Natural killer cell (primary cell): ENCODE data around the gene OR7C1. TPM values are rescaled to one million over a fixed set of nuclear protein-coding genes. Genes with fewer than 3 reads are reported as not detected.

Source experiments
- ATAC-seq, 3 donors: fragments of 150-1000 bp in 2 of 3; fragments of 200-7000 bp in 1 of 3; cut with Tn5 transposase; 1 replicate in 1 of 3; 2 replicates in 2 of 3; pipeline ENCODE4 v1.10.0; 2021; ENCODE audit warnings: mild to moderate bottlenecking in 2 of 3, moderate library complexity in 2 of 3
- DNase-seq, 2 donors: peaks; one replicate each; pipeline versions ENCODE4 v3.0.0 to v3.0.0-alpha.2; 2013 to 2021; ENCODE audit warnings: mixed read lengths in 1 of 2
- H3K27ac ChIP-seq: one replicate; pipeline ENCODE4 v1.5.1; 2013; ENCODE audit warnings: mild to moderate bottlenecking, low read length
- H3K27me3 ChIP-seq: one replicate; pipeline ENCODE4 v1.6.1; 2013; ENCODE audit warnings: low read length; ENCODE audit not compliant: control insufficient read depth, insufficient read depth
- H3K36me3 ChIP-seq: one replicate; pipeline ENCODE4 v1.6.1; 2013; ENCODE audit warnings: low read length; ENCODE audit not compliant: control insufficient read depth, insufficient read depth
- H3K4me1 ChIP-seq: one replicate; pipeline ENCODE4 v1.6.1; 2013; ENCODE audit warnings: low read length; ENCODE audit not compliant: control insufficient read depth, insufficient read depth
- H3K4me3 ChIP-seq: one replicate; pipeline ENCODE4 v1.5.1; 2013; ENCODE audit warnings: low read length
- H3K9me3 ChIP-seq: one replicate; pipeline ENCODE4 v1.6.1; 2013; ENCODE audit warnings: low read length; ENCODE audit not compliant: control insufficient read depth, insufficient read depth
- H3K27ac Mint-ChIP-seq, 2 donors: one replicate each; pipeline ENCODE4 v1.8.0; 2022; ENCODE audit warnings: mild to moderate bottlenecking in 2 of 2, mixed read lengths in 2 of 2, moderate library complexity in 1 of 2
- H3K27me3 Mint-ChIP-seq, 2 donors: one replicate each; pipeline ENCODE4 v1.8.0; 2022; ENCODE audit warnings: low read depth in 2 of 2, mixed read lengths in 2 of 2
- H3K36me3 Mint-ChIP-seq: one replicate; pipeline ENCODE4 v1.8.0; 2022; ENCODE audit warnings: mixed read lengths
- H3K4me1 Mint-ChIP-seq, 2 donors: one replicate each; pipeline ENCODE4 v1.8.0; 2022; ENCODE audit warnings: mixed read lengths in 2 of 2
- H3K4me3 Mint-ChIP-seq: one replicate; pipeline ENCODE4 v1.8.0; 2022; ENCODE audit warnings: mild to moderate bottlenecking, moderate library complexity, mixed read lengths
- H3K9me3 Mint-ChIP-seq, 2 donors: one replicate each; pipeline ENCODE4 v1.8.0; 2022; ENCODE audit warnings: mixed read lengths in 2 of 2
- CTCF ChIP-seq: fragments of 200-600 bp; IDR thresholded peaks from one replicate; pipeline ENCODE4 v1.8.0; 2022; ENCODE audit warnings: antibody characterized with exemption
- WGBS: methylation state at CpG from one replicate; pipeline ENCODE4 v1.1.7; 2013; ENCODE audit warnings: missing lambda C conversion rate; ENCODE audit not compliant: insufficient coverage; 5-methylcytosine and 5-hydroxymethylcytosine counted together
- intact Hi-C: fragments of 100-400 bp; cut with micrococcal nuclease; formaldehyde crosslinking; loops from one replicate; pipeline ENCODE4 v1.14.2; 2022
- total RNA-seq, 4 donors: library from RNA; stranded (reverse); fragments of 120-200 nt in 1 of 4; gene quantifications; one replicate each; pipeline versions ENCODE4 v1.2.3 to v1.2.4, GENCODE V29; 2013 to 2022

Gene OR7C1
- total RNA-seq, 3 donors from 2014 or later (not counting 1 experiment from before 2014, with no cell fraction given), result not detected

GRCh38 chr19:14772995-14773394, 62.0 kb downstream of the OR7C1 start:
- no peak for TF ChIP-seq CTCF
- no peaks in the 10 kb centered on the region for H3K9me3 ChIP-seq
- peaks cover 7% of the 10 kb centered on the region for H3K27me3 ChIP-seq
- H3K4me3 ChIP-seq, result no peak overlapping the region
- no peak overlapping the region for H3K27ac Mint-ChIP-seq
- H3K4me1 ChIP-seq, result peaks cover 23% of the 10 kb centered on the region
- peaks cover 7 to 20% of the 10 kb centered on the region in 2 donors for H3K4me1 Mint-ChIP-seq
- WGBS, result 97% methylated on average over 2 of the region's 7 CpGs
- no peak for ATAC-seq
- intact Hi-C loops, result no loop called here
- H3K36me3 Mint-ChIP-seq, result no peaks in the 10 kb centered on the region
- no peak overlapping the region for H3K4me3 Mint-ChIP-seq
- no peak for DNase-seq
- H3K9me3 Mint-ChIP-seq, result no peaks in the 10 kb centered on the region
- peaks cover 14 to 19% of the 10 kb centered on the region in 2 donors for H3K27me3 Mint-ChIP-seq
- H3K36me3 ChIP-seq, result no peaks in the 10 kb centered on the region
- no peak overlapping the region for H3K27ac ChIP-seq

- H3K27ac Mint-ChIP-seq, result no peak overlapping the region
- Histone ChIP-seq H3K27me3 (peaks cover 7% of the 10 kb centered on the region), H3K27ac (no peak overlapping the region), H3K9me3 (no peaks in the 10 kb centered on the region), H3K4me1 (peaks cover 23% of the 10 kb centered on the region), H3K4me3 (no peak overlapping the region), H3K36me3 (no peaks in the 10 kb centered on the region)
- no peak overlapping the region for H3K4me3 Mint-ChIP-seq
- no peak for DNase-seq
- no peak for ATAC-seq
- no peak for TF ChIP-seq CTCF
- WGBS, result 94% methylated on average over 8 of the region's 8 CpGs
- peaks cover 7 to 20% of the 10 kb centered on the region in 2 donors for H3K4me1 Mint-ChIP-seq
- no peaks in the 10 kb centered on the region for H3K9me3 Mint-ChIP-seq
- no peaks in the 10 kb centered on the region for H3K36me3 Mint-ChIP-seq
- H3K27me3 Mint-ChIP-seq, result peaks cover 8 to 18% of the 10 kb centered on the region in 2 donors
- intact Hi-C loops, result no loop called here
Measured at GRCh38 chr19:14772467-14772866, 62.5 kb downstream of the OR7C1 start.

GRCh38 chr19:14770944-14771839, 63.8 kb downstream of the OR7C1 start:
- Histone ChIP-seq H3K4me3 (no peak overlapping the region), H3K9me3 (no peaks in the 10 kb centered on the region), H3K27ac (no peak overlapping the region), H3K4me1 (peaks cover 13% of the 10 kb centered on the region), H3K36me3 (no peaks in the 10 kb centered on the region), H3K27me3 (peaks cover 6% of the 10 kb centered on the region)
- Mint-ChIP-seq H3K4me1 (peaks cover 5 to 12% of the 10 kb centered on the region in 2 donors), H3K9me3 (no peaks in the 10 kb centered on the region), H3K36me3 (no peaks in the 10 kb centered on the region), H3K4me3 (no peak overlapping the region), H3K27ac (no peak overlapping the region), H3K27me3 (peaks cover 6 to 13% of the 10 kb centered on the region in 2 donors)
- WGBS, result 93% methylated on average over 11 of the region's 11 CpGs
- no peak for TF ChIP-seq CTCF
- no peak for DNase-seq
- no peak for ATAC-seq
- intact Hi-C loops, result no loop called here
